NT2/D1 (cell line): ENCODE results near the gene RAC2.

Experiments
- SUZ12 ChIP-seq: IDR thresholded peaks from 2 replicates; pipeline ENCODE4 v1.6.1; 2011; ENCODE audit not compliant: insufficient read length, insufficient read depth; ENCODE audit errors: extremely low read depth
- YY1 ChIP-seq: IDR thresholded peaks from 2 replicates; pipeline ENCODE4 v1.6.1; 2011; ENCODE audit not compliant: insufficient read length, insufficient read depth
- ZNF274 ChIP-seq: IDR thresholded peaks from 2 replicates; pipeline ENCODE4 v1.6.1; 2011; ENCODE audit warnings: mild to moderate bottlenecking, low read depth, low read length

GRCh38 chr22:37244922-37245722 lies 1.1 kb upstream of the RAC2 start:
- no peak for TF ChIP-seq YY1
- no peak for TF ChIP-seq SUZ12
- no peak for TF ChIP-seq ZNF274
